ENCODE data around the gene GREM1.

DNA sequence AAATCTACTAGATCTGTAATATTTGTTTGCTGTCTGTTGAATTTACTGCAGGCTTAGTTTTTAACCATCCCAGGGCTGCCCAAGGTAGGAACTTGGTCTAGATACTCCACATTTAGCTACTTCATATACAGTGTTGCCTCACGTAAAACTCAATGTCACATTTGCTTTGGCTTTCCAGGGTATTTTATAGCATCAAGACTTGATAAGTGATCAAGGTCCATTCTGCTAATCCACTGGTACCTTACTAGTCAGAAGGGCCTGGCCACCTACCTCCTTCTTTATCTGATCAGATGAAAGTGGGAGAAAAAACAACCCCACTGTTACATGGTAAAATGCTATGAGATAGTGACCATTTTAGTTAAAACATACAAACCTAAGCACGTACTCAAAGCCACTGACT, 25.5 kb upstream of the GREM1 start:
- TF ChIP-seq, protein P1, sequence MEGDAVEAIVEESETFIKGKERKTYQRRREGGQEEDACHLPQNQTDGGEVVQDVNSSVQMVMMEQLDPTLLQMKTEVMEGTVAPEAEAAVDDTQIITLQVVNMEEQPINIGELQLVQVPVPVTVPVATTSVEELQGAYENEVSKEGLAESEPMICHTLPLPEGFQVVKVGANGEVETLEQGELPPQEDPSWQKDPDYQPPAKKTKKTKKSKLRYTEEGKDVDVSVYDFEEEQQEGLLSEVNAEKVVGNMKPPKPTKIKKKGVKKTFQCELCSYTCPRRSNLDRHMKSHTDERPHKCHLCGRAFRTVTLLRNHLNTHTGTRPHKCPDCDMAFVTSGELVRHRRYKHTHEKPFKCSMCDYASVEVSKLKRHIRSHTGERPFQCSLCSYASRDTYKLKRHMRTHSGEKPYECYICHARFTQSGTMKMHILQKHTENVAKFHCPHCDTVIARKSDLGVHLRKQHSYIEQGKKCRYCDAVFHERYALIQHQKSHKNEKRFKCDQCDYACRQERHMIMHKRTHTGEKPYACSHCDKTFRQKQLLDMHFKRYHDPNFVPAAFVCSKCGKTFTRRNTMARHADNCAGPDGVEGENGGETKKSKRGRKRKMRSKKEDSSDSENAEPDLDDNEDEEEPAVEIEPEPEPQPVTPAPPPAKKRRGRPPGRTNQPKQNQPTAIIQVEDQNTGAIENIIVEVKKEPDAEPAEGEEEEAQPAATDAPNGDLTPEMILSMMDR (IDR thresholded peaks at IDR 0.05; ENCODE audit: poor library complexity), result no peak
- TF ChIP-seq EZH2phosphoT487 (IDR thresholded peaks at IDR 0.05; ENCODE audit: low read depth, severe bottlenecking, unreplicated experiment), result no peak
